ENCODE data around the gene ERG.

Gene ERG

GRCh38 chr21:38498057-38498833, at the start of gene ERG:
ERG (minus strand) TSS chr21:38498477; CDS start chr21:38498380, 97 bp downstream.
- DNase-seq: no peak

GRCh38 chr21:38544661-38545060, 46.4 kb upstream of the ERG start:
- no peak for DNase-seq

GRCh38 chr21:38542263-38542662, 44.0 kb upstream of the ERG start:
- no peak for DNase-seq

- no peak for DNase-seq
Measured at GRCh38 chr21:38538353-38538752, 40.1 kb upstream of the ERG start.

GRCh38 chr21:38534591-38534990, 36.3 kb upstream of the ERG start:
- DNase-seq: no peak

- no peak for DNase-seq
Measured at GRCh38 chr21:38533887-38534286, 35.6 kb upstream of the ERG start.

- DNase-seq: no peak
Measured at GRCh38 chr21:38531591-38531990, 33.3 kb upstream of the ERG start.

- no peak for DNase-seq
Measured at GRCh38 chr21:38531039-38531541, 32.8 kb upstream of the ERG start.

GRCh38 chr21:38527737-38528136, 29.5 kb upstream of the ERG start:
- no peak for DNase-seq

- no peak for DNase-seq
Measured at GRCh38 chr21:38525454-38525853, 27.2 kb upstream of the ERG start.

- DNase-seq: no peak
Measured at GRCh38 chr21:38524168-38525153, 26.2 kb upstream of the ERG start.

GRCh38 chr21:38520511-38520910, 22.2 kb upstream of the ERG start:
- DNase-seq: no peak

- DNase-seq: no peak
Measured at GRCh38 chr21:38511662-38512243, 13.5 kb upstream of the ERG start.

- no peak for DNase-seq
Measured at GRCh38 chr21:38511198-38511597, 12.9 kb upstream of the ERG start.

GRCh38 chr21:38507374-38507942, 9.2 kb upstream of the ERG start:
- no peak for DNase-seq

- no peak for DNase-seq
Measured at GRCh38 chr21:38506661-38507281, 8.5 kb upstream of the ERG start.

- DNase-seq: no peak
Measured at GRCh38 chr21:38505654-38506523, 7.6 kb upstream of the ERG start.

- DNase-seq: no peak
Measured at GRCh38 chr21:38504066-38504465, 5.8 kb upstream of the ERG start.

- no peak for DNase-seq
Measured at GRCh38 chr21:38503583-38503982, 5.3 kb upstream of the ERG start.

GRCh38 chr21:38500073-38500472, 1.8 kb upstream of the ERG start:
- no peak for DNase-seq

GRCh38 chr21:38499296-38499695, 1.0 kb upstream of the ERG start:
- no peak for DNase-seq
